IMR-90 (cell line): ENCODE measurements around the gene FOSB. TPM values are rescaled to one million over a fixed set of nuclear protein-coding genes. Genes with fewer than 3 reads are reported as not detected.

ENCODE experiments used
- ATAC-seq: fragments of 200-7000 bp; cut with Tn5 transposase; 2 replicates; pipeline ENCODE4 v1.9.1; 2020; ENCODE audit warnings: low read depth, mild to moderate bottlenecking, moderate library complexity
- BruUV-seq: library from RNA; stranded (reverse); fragments of 400-500 nt; replicated peaks from 2 replicates; lab custom pipeline; 2021; lab: Mats Ljungman, UMichigan
- CTCF ChIA-PET: fragments of 300-600 bp; formaldehyde crosslinking; extraction: SDS; loops from one replicate; lab custom pipeline; 2021; ENCODE audit warnings: antibody characterized with exemption; lab: Yijun Ruan, JAX
- POLR2A ChIA-PET: fragments of 300-600 bp; sonication (Branson Sonifier 250); formaldehyde crosslinking; loops from one replicate; lab custom pipeline; 2022; ENCODE audit warnings: antibody characterized with exemption; ENCODE audit not compliant: unreplicated experiment; lab: Charles Lee
- DNase-seq: peaks from one replicate; pipeline ENCODE4 v3.0.0; 2013
- H2AFZ ChIP-seq: replicated peaks from 2 replicates; pipeline ENCODE3; 2013; ENCODE audit warnings: low read length, mild to moderate bottlenecking; ENCODE audit not compliant: poor library complexity
- H2AK5ac ChIP-seq: 2 replicates; pipeline ENCODE4 v1.6.1; 2013; ENCODE audit warnings: low read depth, low read length, inconsistent platforms
- H2AK9ac ChIP-seq: replicated peaks from 2 replicates; pipeline ENCODE3; 2013; ENCODE audit warnings: mild to moderate bottlenecking, low read depth, low read length, moderate library complexity; ENCODE audit not compliant: poor library complexity
- H2BK120ac ChIP-seq: 2 replicates; pipeline ENCODE4 v1.6.1; 2013; ENCODE audit warnings: low read depth, low read length, inconsistent platforms
- H2BK15ac ChIP-seq: 3 replicates; pipeline ENCODE4 v1.6.1; 2013; ENCODE audit warnings: low read depth, low read length, inconsistent platforms
- H2BK20ac ChIP-seq: 2 replicates; pipeline ENCODE4 v1.6.1; 2013; ENCODE audit warnings: low read depth, mild to moderate bottlenecking, inconsistent platforms, low read length, moderate library complexity
- H2BK5ac ChIP-seq: 2 replicates; pipeline ENCODE4 v1.6.1; 2013; ENCODE audit warnings: mild to moderate bottlenecking, low read depth, low read length, inconsistent platforms; ENCODE audit not compliant: poor library complexity, severe bottlenecking
- H3K14ac ChIP-seq: replicated peaks from 2 replicates; pipeline ENCODE4 v1.6.1; 2013; ENCODE audit warnings: low read depth, low read length, inconsistent platforms
- H3K18ac ChIP-seq: 2 replicates; pipeline ENCODE4 v1.6.1; 2013; ENCODE audit warnings: low read depth, low read length, control low read depth
- H3K23ac ChIP-seq: 2 replicates; pipeline ENCODE4 v1.6.1; 2013; ENCODE audit warnings: low read depth, low read length, inconsistent platforms
- H3K27ac ChIP-seq: 2 replicates; pipeline ENCODE4 v1.5.1; 2013; ENCODE audit warnings: mild to moderate bottlenecking, control low read depth, low read length; ENCODE audit not compliant: insufficient read depth
- H3K27me3 ChIP-seq: 2 replicates; pipeline ENCODE4 v1.6.1; 2013; ENCODE audit warnings: low read length; ENCODE audit not compliant: control insufficient read depth, insufficient read depth
- H3K36me3 ChIP-seq: 2 replicates; pipeline ENCODE4 v1.6.1; 2013; ENCODE audit warnings: low read length, mixed read lengths; ENCODE audit not compliant: control insufficient read depth, insufficient read depth
- H3K4ac ChIP-seq: 2 replicates; pipeline ENCODE4 v1.6.1; 2013; ENCODE audit warnings: low read depth, low read length, inconsistent platforms
- H3K4me1 ChIP-seq: 2 replicates; pipeline ENCODE4 v1.6.1; 2013; ENCODE audit warnings: low read length, mixed read lengths; ENCODE audit not compliant: control insufficient read depth, insufficient read depth
- H3K4me2 ChIP-seq: 2 replicates; pipeline ENCODE4 v1.6.1; 2013; ENCODE audit warnings: low read depth, mild to moderate bottlenecking, control low read depth, low read length, moderate library complexity
- H3K4me3 ChIP-seq: 2 replicates; pipeline ENCODE4 v1.5.1; 2013; ENCODE audit warnings: low read depth, mild to moderate bottlenecking, control low read depth, low read length, moderate library complexity; ENCODE audit not compliant: insufficient read depth
- H3K56ac ChIP-seq: 2 replicates; pipeline ENCODE4 v1.6.1; 2013; ENCODE audit warnings: low read length, inconsistent platforms; ENCODE audit not compliant: insufficient read depth; ENCODE audit errors: extremely low read depth
- H3K79me1 ChIP-seq, 2 experiments: 2 replicates each; pipeline ENCODE4 v1.6.1; 2013; ENCODE audit warnings: low read length in 2 of 2, inconsistent platforms in 1 of 2, low read depth in 1 of 2
- H3K9ac ChIP-seq: 2 replicates; pipeline ENCODE4 v1.6.1; 2013; ENCODE audit warnings: low read depth, low read length, control low read depth
- H3K9me1 ChIP-seq: 2 replicates; pipeline ENCODE4 v1.6.1; 2013; ENCODE audit warnings: low read length, inconsistent platforms; ENCODE audit not compliant: insufficient read depth
- H3K9me3 ChIP-seq: 2 replicates; pipeline ENCODE4 v1.6.1; 2013; ENCODE audit warnings: low read length; ENCODE audit not compliant: control insufficient read depth, insufficient read depth
- H4K20me1 ChIP-seq: 2 replicates; pipeline ENCODE4 v1.6.1; 2013; ENCODE audit warnings: low read length, inconsistent platforms; ENCODE audit not compliant: insufficient read depth
- H4K5ac ChIP-seq: 2 replicates; pipeline ENCODE4 v1.6.1; 2013; ENCODE audit warnings: mild to moderate bottlenecking, low read depth, low read length, control low read depth
- H4K8ac ChIP-seq, 2 experiments: 2 replicates each; pipeline ENCODE4 v1.6.1; 2013; ENCODE audit warnings: low read depth in 2 of 2, low read length in 2 of 2, control low read depth in 1 of 2, inconsistent platforms in 1 of 2
- H4K91ac ChIP-seq: 2 replicates; pipeline ENCODE4 v1.6.1; 2013; ENCODE audit warnings: low read depth, low read length, inconsistent platforms; ENCODE audit not compliant: insufficient read depth
- BHLHE40 ChIP-seq: fragments of 150-350 bp; IDR thresholded peaks from 2 replicates; pipeline ENCODE4 v1.6.1; 2016; ENCODE audit warnings: mild to moderate bottlenecking, low read depth, low read length
- CEBPB ChIP-seq: IDR thresholded peaks from 2 replicates; pipeline ENCODE4 v1.6.1; 2012; ENCODE audit warnings: low read depth, low read length, improper control_type of control experiment
- CHD1 ChIP-seq: IDR thresholded peaks from 2 replicates; pipeline ENCODE4 v1.6.1; 2012; ENCODE audit warnings: low read depth, low read length, improper control_type of control experiment
- CTCF ChIP-seq: conservative IDR thresholded peaks from 2 replicates; pipeline ENCODE4 v1.5.1; 2012; ENCODE audit warnings: mild to moderate bottlenecking, low read depth, low read length, improper control_type of control experiment
- MAFK ChIP-seq: IDR thresholded peaks from 2 replicates; pipeline ENCODE4 v1.6.1; 2012; ENCODE audit warnings: low read depth, low read length, improper control_type of control experiment
- MAZ ChIP-seq: IDR thresholded peaks from 2 replicates; pipeline ENCODE4 v1.6.1; 2012; ENCODE audit warnings: low read depth, mild to moderate bottlenecking, low read length, improper control_type of control experiment, moderate library complexity, borderline replicate concordance
- MXI1 ChIP-seq: IDR thresholded peaks from 2 replicates; pipeline ENCODE4 v1.6.1; 2012; ENCODE audit warnings: low read depth, mild to moderate bottlenecking, low read length, moderate library complexity, borderline replicate concordance
- NFE2L2 ChIP-seq: fragments of 150-350 bp; IDR thresholded peaks from 2 replicates; pipeline ENCODE4 v1.6.1; 2016; ENCODE audit warnings: low read depth, mild to moderate bottlenecking, low read length
- POLR2A ChIP-seq: IDR thresholded peaks from 2 replicates; pipeline ENCODE4 v1.6.1; 2012; ENCODE audit warnings: mild to moderate bottlenecking, low read depth, low read length
- RAD21 ChIP-seq: IDR thresholded peaks from 2 replicates; pipeline ENCODE4 v1.6.1; 2012; ENCODE audit warnings: low read length, improper control_type of control experiment
- RCOR1 ChIP-seq: IDR thresholded peaks from 2 replicates; pipeline ENCODE4 v1.6.1; 2012; ENCODE audit warnings: mild to moderate bottlenecking, low read length, improper control_type of control experiment; ENCODE audit not compliant: insufficient replicate concordance
- RFX5 ChIP-seq: IDR thresholded peaks from 2 replicates; pipeline ENCODE4 v1.8.0; 2012; ENCODE audit warnings: low read depth, mild to moderate bottlenecking, low read length, moderate library complexity
- SMC3 ChIP-seq: fragments of 150-350 bp; IDR thresholded peaks from 2 replicates; pipeline ENCODE4 v1.6.1; 2016; ENCODE audit warnings: low read depth, mild to moderate bottlenecking, antibody characterized with exemption, low read length, moderate library complexity
- WGBS, 2 experiments: methylation state at CpG; one replicate each; pipeline versions ENCODE4 v1.1.5 to v1.1.7; 2013; ENCODE audit warnings: missing lambda C conversion rate in 2 of 2; ENCODE audit not compliant: insufficient read length in 1 of 2; ENCODE audit errors: extremely low coverage in 2 of 2; 5-methylcytosine and 5-hydroxymethylcytosine counted together
- dilution Hi-C: fragments of 300-500 bp; cut with HindIII; formaldehyde crosslinking; loops from one replicate; pipeline ENCODE4 v1.14.3; 2018; ENCODE audit warnings: low sequenced_read_pairs; ENCODE audit not compliant: unreplicated experiment
- in situ Hi-C: fragments of 300-500 bp; cut with MboI; formaldehyde crosslinking; loops from 3 replicates; pipeline ENCODE4 v1.14.3; 2019; ENCODE audit warnings: low sequenced_read_pairs, inconsistent platforms, mixed read lengths
- intact Hi-C: fragments of 100-400 bp; cut with micrococcal nuclease; formaldehyde crosslinking; loops from 2 replicates; pipeline ENCODE4 v1.10.0; 2022
- polyA plus RNA-seq, 3 experiments: library from polyadenylated mRNA; depleted of rRNA; stranded (reverse); fragments of >200 nt; gene quantifications; 2 replicates each; pipeline ENCODE4 v1.2.3, GENCODE V29; 2012; ENCODE audit warnings: low replicate concordance in 1 of 3
- total RNA-seq: library from RNA; depleted of rRNA; stranded (reverse); fragments of >200 nt; gene quantifications from 2 replicates; pipeline ENCODE4 v1.2.3, GENCODE V29; 2012
- TF ChIP-seq, protein P1 (sequence below): fragments of 150-350 bp; IDR thresholded peaks from 2 replicates; pipeline ENCODE4 v1.6.1; 2017; ENCODE audit warnings: mild to moderate bottlenecking, antibody characterized with exemption, low read length, low read depth
- TF ChIP-seq, protein P2 (sequence below): fragments of 150-350 bp; IDR thresholded peaks from 2 replicates; pipeline ENCODE4 v1.6.1; 2016; ENCODE audit warnings: low read depth, mild to moderate bottlenecking, low read length, moderate library complexity, borderline replicate concordance

The FOSB gene
- total and polyA plus RNA-seq, 2 of the 4 experiments (the other 2 are of a cell fraction), result 11.1 to 15.6 TPM

DNA sequence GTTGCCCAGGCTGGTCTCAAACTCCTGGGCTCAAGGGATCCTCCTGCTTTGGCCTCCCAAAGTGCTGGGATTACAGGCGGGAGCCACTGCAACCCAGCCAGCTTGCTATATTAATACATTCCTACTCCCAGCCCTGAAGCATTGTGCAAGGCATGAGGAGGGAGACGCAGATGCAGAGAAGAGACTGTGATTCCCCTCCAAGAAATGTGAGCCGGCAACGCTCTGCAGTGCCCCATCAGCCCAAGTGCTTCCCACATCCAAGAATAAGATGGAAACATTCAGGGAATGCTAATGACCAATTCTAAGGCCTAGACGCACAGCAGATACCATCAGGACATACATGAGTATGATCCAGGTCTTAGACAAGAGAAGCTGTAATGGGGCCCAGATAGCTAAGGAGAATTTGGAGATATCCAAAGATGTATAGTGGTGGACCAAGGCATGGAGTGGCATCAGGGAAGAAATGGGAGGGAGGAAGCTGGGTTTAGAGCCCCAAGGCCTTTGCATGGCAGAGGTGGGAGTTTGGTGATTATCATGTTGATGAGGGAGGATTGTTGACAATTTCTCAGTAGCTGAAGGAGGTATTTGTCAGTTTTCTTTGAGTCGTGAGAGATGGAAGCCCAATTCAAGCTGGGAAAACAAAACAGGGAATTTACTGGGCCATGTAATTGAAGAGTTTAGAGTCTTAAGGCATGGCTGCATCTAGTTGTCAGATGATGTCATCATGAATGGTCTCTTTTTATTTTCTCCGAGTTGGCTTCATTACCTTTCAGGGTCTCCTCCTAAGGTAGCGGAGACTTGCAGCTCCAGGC is 33.3 kb downstream of the FOSB start:
- Histone ChIP-seq H3K4me2 (no peak overlapping the region), H3K9me3 (no peaks in the 10 kb centered on the region), H3K18ac (no peak overlapping the region), H3K56ac (no peak overlapping the region), H4K20me1 (no peaks in the 10 kb centered on the region), H2BK5ac (no peak overlapping the region), H3K4me3 (no peak overlapping the region), H4K91ac (no peak overlapping the region), H2AK9ac (no peak overlapping the region), H3K27me3 (peaks cover 6% of the 10 kb centered on the region; the same call in 1 of the 2 replicates), H2BK20ac (no peak overlapping the region), H2AK5ac (no peak overlapping the region), H4K8ac (no peak overlapping the region), H2BK15ac (no peak overlapping the region), H3K4ac (no peak overlapping the region), H3K79me1 (peaks cover 0 to 15% of the 10 kb centered on the region in 2 experiments; a peak in 2 of 4 replicates), H3K36me3 (no peaks in the 10 kb centered on the region), H2AFZ (no peak overlapping the region), H3K4me1 (peaks cover 6% of the 10 kb centered on the region), H3K27ac (no peak overlapping the region), H3K23ac (no peak overlapping the region), H3K9ac (no peak overlapping the region), H2BK120ac (no peak overlapping the region), H3K14ac (no peak overlapping the region), H3K9me1 (peaks cover 18% of the 10 kb centered on the region), H4K5ac (no peak overlapping the region)
- ChIA-PET POLR2A (no interaction called here), CTCF (no interaction called here)
- dilution Hi-C loops (no loop called here), in situ Hi-C loops (no loop called here), intact Hi-C loops (no loop called here)
- WGBS, 2 experiments, result 50% methylated on average over 2 of the region's 8 CpGs; no CpG with 5 or more reads in 1 of the 2 experiments
- ATAC-seq, result no peak
- DNase-seq, result no peak
- BruUV-seq, result no TSS peak
- TF ChIP-seq SMC3 (no peak), RFX5 (no peak), NFE2L2 (no peak), BHLHE40 (no peak), MAFK (no peak), RAD21 (no peak), CHD1 (no peak), CEBPB (no peak), RCOR1 (no peak), CTCF (no peak), MXI1 (no peak), MAZ (no peak), POLR2A (no peak)
- TF ChIP-seq, protein P1, sequence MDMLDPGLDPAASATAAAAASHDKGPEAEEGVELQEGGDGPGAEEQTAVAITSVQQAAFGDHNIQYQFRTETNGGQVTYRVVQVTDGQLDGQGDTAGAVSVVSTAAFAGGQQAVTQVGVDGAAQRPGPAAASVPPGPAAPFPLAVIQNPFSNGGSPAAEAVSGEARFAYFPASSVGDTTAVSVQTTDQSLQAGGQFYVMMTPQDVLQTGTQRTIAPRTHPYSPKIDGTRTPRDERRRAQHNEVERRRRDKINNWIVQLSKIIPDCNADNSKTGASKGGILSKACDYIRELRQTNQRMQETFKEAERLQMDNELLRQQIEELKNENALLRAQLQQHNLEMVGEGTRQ, result no peak
- TF ChIP-seq, protein P2, sequence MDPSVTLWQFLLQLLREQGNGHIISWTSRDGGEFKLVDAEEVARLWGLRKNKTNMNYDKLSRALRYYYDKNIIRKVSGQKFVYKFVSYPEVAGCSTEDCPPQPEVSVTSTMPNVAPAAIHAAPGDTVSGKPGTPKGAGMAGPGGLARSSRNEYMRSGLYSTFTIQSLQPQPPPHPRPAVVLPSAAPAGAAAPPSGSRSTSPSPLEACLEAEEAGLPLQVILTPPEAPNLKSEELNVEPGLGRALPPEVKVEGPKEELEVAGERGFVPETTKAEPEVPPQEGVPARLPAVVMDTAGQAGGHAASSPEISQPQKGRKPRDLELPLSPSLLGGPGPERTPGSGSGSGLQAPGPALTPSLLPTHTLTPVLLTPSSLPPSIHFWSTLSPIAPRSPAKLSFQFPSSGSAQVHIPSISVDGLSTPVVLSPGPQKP, result no peak
